Mesenchymal stem cell (in vitro differentiated cells and primary cell): ENCODE measurements around the gene CCDC197.

Source experiments
- DNase-seq: peaks from one replicate; pipeline ENCODE4 v3.0.0-alpha.2; 2013
- H2AFZ ChIP-seq: one replicate; pipeline ENCODE4 v1.6.1; 2013; ENCODE audit warnings: low read depth, mild to moderate bottlenecking, control low read depth, inconsistent platforms, low read length, moderate library complexity
- H2AK5ac ChIP-seq: 2 replicates; pipeline ENCODE4 v1.6.1; 2013; ENCODE audit warnings: low read length, moderate library complexity, mild to moderate bottlenecking, inconsistent platforms; ENCODE audit not compliant: severe bottlenecking
- H2BK120ac ChIP-seq: one replicate; pipeline ENCODE4 v1.6.1; 2013; ENCODE audit warnings: low read depth, mild to moderate bottlenecking, inconsistent platforms, low read length, moderate library complexity
- H2BK12ac ChIP-seq, 2 experiments: one replicate each; pipeline ENCODE4 v1.6.1; 2013; ENCODE audit warnings: inconsistent platforms in 2 of 2, low read length in 2 of 2, mild to moderate bottlenecking in 2 of 2, moderate library complexity in 2 of 2, control low read depth in 1 of 2
- H2BK15ac ChIP-seq: one replicate; pipeline ENCODE4 v1.6.1; 2013; ENCODE audit warnings: mild to moderate bottlenecking, low read depth, inconsistent platforms; ENCODE audit not compliant: poor library complexity, severe bottlenecking
- H2BK5ac ChIP-seq: 2 replicates; pipeline ENCODE4 v1.6.1; 2013; ENCODE audit warnings: low read depth, mild to moderate bottlenecking, low read length, control low read depth, inconsistent platforms; ENCODE audit not compliant: poor library complexity, severe bottlenecking
- H3K14ac ChIP-seq, 2 experiments: one replicate each; pipeline ENCODE4 v1.6.1; 2013; ENCODE audit warnings: inconsistent platforms in 2 of 2, low read length in 2 of 2, control low read depth in 1 of 2, mild to moderate bottlenecking in 1 of 2, moderate library complexity in 1 of 2
- H3K18ac ChIP-seq, 2 experiments: one replicate each; pipeline ENCODE4 v1.6.1; 2013; ENCODE audit warnings: inconsistent platforms in 2 of 2, low read length in 2 of 2, control low read depth in 1 of 2, low read depth in 1 of 2, mild to moderate bottlenecking in 1 of 2
- H3K23ac ChIP-seq, 2 experiments: one replicate each; pipeline ENCODE4 v1.6.1; 2013; ENCODE audit warnings: inconsistent platforms in 2 of 2, low read length in 2 of 2, mild to moderate bottlenecking in 2 of 2, moderate library complexity in 2 of 2, control low read depth in 1 of 2
- H3K27ac ChIP-seq: 2 replicates; pipeline ENCODE4 v1.5.1; 2013; ENCODE audit warnings: mild to moderate bottlenecking, moderate library complexity, low read length, control low read depth, inconsistent platforms; ENCODE audit not compliant: poor library complexity, severe bottlenecking
- H3K27me3 ChIP-seq, 2 experiments: 2 replicates each; pipeline versions ENCODE4 v1.6.1 to v1.7.0; 2013; ENCODE audit warnings: low read length in 2 of 2, mild to moderate bottlenecking in 2 of 2, moderate library complexity in 2 of 2, control low read depth in 1 of 2, inconsistent platforms in 1 of 2; ENCODE audit not compliant: control insufficient read depth in 1 of 2, insufficient read depth in 1 of 2
- H3K36me3 ChIP-seq, 2 experiments: 2 replicates each; pipeline versions ENCODE4 v1.6.1 to v1.7.0; 2013; ENCODE audit warnings: low read length in 2 of 2, control low read depth in 1 of 2, inconsistent platforms in 1 of 2, low read depth in 1 of 2, mild to moderate bottlenecking in 1 of 2; ENCODE audit not compliant: insufficient read depth in 2 of 2, control insufficient read depth in 1 of 2
- H3K4ac ChIP-seq, 2 experiments: one replicate each; pipeline ENCODE4 v1.6.1; 2013; ENCODE audit warnings: inconsistent platforms in 2 of 2, low read length in 2 of 2, mild to moderate bottlenecking in 2 of 2, moderate library complexity in 2 of 2, control low read depth in 1 of 2, low read depth in 1 of 2
- H3K4me1 ChIP-seq: 2 replicates; pipeline ENCODE4 v1.6.1; 2013; ENCODE audit warnings: low read depth, low read length, control low read depth; ENCODE audit not compliant: control insufficient read depth, insufficient read depth
- H3K4me2 ChIP-seq: 2 replicates; pipeline ENCODE4 v1.6.1; 2013; ENCODE audit warnings: low read length, mild to moderate bottlenecking, inconsistent platforms; ENCODE audit not compliant: poor library complexity, severe bottlenecking
- H3K4me3 ChIP-seq, 2 experiments: 2 replicates each; pipeline versions ENCODE4 v1.5.1 to v1.7.0; 2013; ENCODE audit warnings: low read length in 2 of 2, mild to moderate bottlenecking in 2 of 2, control low read depth in 1 of 2, low read depth in 1 of 2; ENCODE audit not compliant: insufficient read depth in 1 of 2
- H3K79me1 ChIP-seq: replicated peaks from 2 replicates; pipeline ENCODE4 v1.6.1; 2013; ENCODE audit warnings: mild to moderate bottlenecking, control low read depth, low read length, inconsistent platforms; ENCODE audit not compliant: poor library complexity, severe bottlenecking
- H3K9ac ChIP-seq: 2 replicates; pipeline ENCODE4 v1.7.0; 2013; ENCODE audit warnings: mild to moderate bottlenecking, low read length, moderate library complexity
- H3K9me3 ChIP-seq: 2 replicates; pipeline ENCODE4 v1.7.0; 2013; ENCODE audit warnings: mild to moderate bottlenecking, low read length; ENCODE audit not compliant: control insufficient read depth
- H4K8ac ChIP-seq: one replicate; pipeline ENCODE4 v1.6.1; 2013; ENCODE audit warnings: inconsistent platforms, mild to moderate bottlenecking, low read length, moderate library complexity
- H4K91ac ChIP-seq: one replicate; pipeline ENCODE4 v1.6.1; 2013; ENCODE audit warnings: mild to moderate bottlenecking, low read length, inconsistent platforms
- WGBS: methylation state at CpG from one replicate; pipeline ENCODE4 v1.1.7; 2013; ENCODE audit warnings: mixed read lengths; 5-methylcytosine and 5-hydroxymethylcytosine counted together

The CCDC197 gene

GRCh38 chr14:93973607-93974006, 23.5 kb upstream of the CCDC197 start:
- no peak overlapping the region for H2BK15ac ChIP-seq
- no peak for DNase-seq
- H3K79me1 ChIP-seq: no peaks in the 10 kb centered on the region
- H3K4me3 ChIP-seq: no peak overlapping the region
- no peak overlapping the region for H3K18ac ChIP-seq
- H3K9me3 ChIP-seq: no peaks in the 10 kb centered on the region
- no peak overlapping the region for H3K4me2 ChIP-seq
- H2BK120ac ChIP-seq: no peak overlapping the region
- H2AFZ ChIP-seq: no peak overlapping the region
- H3K9ac ChIP-seq: no peak overlapping the region
- no peak overlapping the region for H2BK5ac ChIP-seq
- H3K27me3 ChIP-seq: peaks cover 4 to 8% of the 10 kb centered on the region in 2 experiments
- H2AK5ac ChIP-seq: no peak overlapping the region
- H4K8ac ChIP-seq: no peak overlapping the region
- H3K14ac ChIP-seq: no peak overlapping the region
- no peak overlapping the region for H3K27ac ChIP-seq
- no peak overlapping the region for H2BK12ac ChIP-seq
- peaks cover 0 to 2% of the 10 kb centered on the region in 2 experiments for H3K36me3 ChIP-seq
- WGBS: 91% methylated on average over 5 of the region's 6 CpGs
- H3K4ac ChIP-seq: no peak overlapping the region
- H3K23ac ChIP-seq: no peak overlapping the region
- no peak overlapping the region for H4K91ac ChIP-seq
- peaks cover 12% of the 10 kb centered on the region for H3K4me1 ChIP-seq

- DNase-seq: no peak
- Histone ChIP-seq H3K14ac (no peak overlapping the region), H2AK5ac (no peak overlapping the region), H3K4ac (no peak overlapping the region), H2BK15ac (no peak overlapping the region), H3K9ac (no peak overlapping the region), H3K36me3 (peaks cover 0 to 2% of the 10 kb centered on the region in 2 experiments), H3K27me3 (peaks cover 4 to 8% of the 10 kb centered on the region in 2 experiments), H3K27ac (no peak overlapping the region), H2BK120ac (no peak overlapping the region), H4K91ac (no peak overlapping the region), H3K23ac (no peak overlapping the region), H4K8ac (no peak overlapping the region), H2BK12ac (no peak overlapping the region), H2BK5ac (no peak overlapping the region), H3K18ac (no peak overlapping the region), H3K79me1 (no peaks in the 10 kb centered on the region), H3K4me3 (no peak overlapping the region), H3K9me3 (no peaks in the 10 kb centered on the region), H3K4me2 (no peak overlapping the region), H3K4me1 (peaks cover 14% of the 10 kb centered on the region), H2AFZ (no peak overlapping the region)
- WGBS: 82% methylated on average over 6 of the region's 6 CpGs
These were observed 22.8 kb upstream of the CCDC197 start for GRCh38 chr14:93974299-93974698.

- Histone ChIP-seq H2AK5ac (no peak overlapping the region), H3K4me2 (no peak overlapping the region), H3K9me3 (no peaks in the 10 kb centered on the region), H3K23ac (no peak overlapping the region), H3K18ac (no peak overlapping the region), H3K4ac (no peak overlapping the region), H2BK15ac (no peak overlapping the region), H3K4me3 (no peak overlapping the region), H2AFZ (no peak overlapping the region), H2BK120ac (no peak overlapping the region), H2BK5ac (no peak overlapping the region), H3K4me1 (peaks cover 14% of the 10 kb centered on the region), H3K27me3 (peaks cover 4 to 8% of the 10 kb centered on the region in 2 experiments), H3K9ac (no peak overlapping the region), H4K8ac (no peak overlapping the region), H3K27ac (no peak overlapping the region), H3K79me1 (no peaks in the 10 kb centered on the region), H3K36me3 (peaks cover 0 to 2% of the 10 kb centered on the region in 2 experiments), H2BK12ac (no peak overlapping the region), H3K14ac (no peak overlapping the region), H4K91ac (no peak overlapping the region)
- WGBS: 80% methylated on average over 12 of the region's 12 CpGs
- no peak for DNase-seq
These were observed 22.3 kb upstream of the CCDC197 start for GRCh38 chr14:93974833-93975232.

GRCh38 chr14:93975791-93976476, 21.2 kb upstream of the CCDC197 start:
- Histone ChIP-seq H2AK5ac (no peak overlapping the region), H3K14ac (no peak overlapping the region), H3K4me3 (peak overlapping the region in 1 of 2 experiments; percentile 45), H3K9ac (peak overlapping the region; percentile 40), H3K36me3 (peaks cover 0 to 2% of the 10 kb centered on the region in 2 experiments), H3K27ac (no peak overlapping the region), H4K91ac (no peak overlapping the region), H3K79me1 (no peaks in the 10 kb centered on the region), H2BK12ac (no peak overlapping the region), H3K4ac (no peak overlapping the region), H2BK5ac (no peak overlapping the region), H4K8ac (no peak overlapping the region), H3K4me2 (no peak overlapping the region), H2AFZ (no peak overlapping the region), H2BK15ac (no peak overlapping the region), H3K27me3 (peaks cover 0 to 8% of the 10 kb centered on the region in 2 experiments), H3K9me3 (no peaks in the 10 kb centered on the region), H3K18ac (no peak overlapping the region), H3K23ac (no peak overlapping the region), H2BK120ac (no peak overlapping the region), H3K4me1 (peaks cover 14% of the 10 kb centered on the region)
- WGBS: 80% methylated on average over 9 of the region's 9 CpGs
- DNase-seq: no peak
